Gastroesophageal sphincter (tissue), 3 donors: Measurements from ENCODE around the gene TCF7L1.

Experiments used
- CTCF ChIP-seq, 4 experiments: fragments of 200-600 bp in 2 of 4; fragments of 450-650 bp in 2 of 4; sonication (generic) in 1 of 4; IDR thresholded peaks; one replicate each; pipeline ENCODE4 v1.5.1; 2017 to 2019; ENCODE audit warnings: antibody characterized with exemption in 4 of 4, mild to moderate bottlenecking in 2 of 4, moderate library complexity in 2 of 4
- EP300 ChIP-seq: sonication (generic); formaldehyde crosslinking; IDR thresholded peaks from one replicate; pipeline ENCODE4 v1.6.1; 2017; ENCODE audit warnings: antibody characterized with exemption, mild to moderate bottlenecking
- POLR2A ChIP-seq, 2 donors: fragments of 450-650 bp; IDR thresholded peaks; one replicate each; pipeline ENCODE4 v1.6.1; 2017; ENCODE audit warnings: antibody characterized with exemption in 2 of 2, mild to moderate bottlenecking in 2 of 2, moderate library complexity in 1 of 2
- POLR2AphosphoS5 ChIP-seq: sonication (generic); formaldehyde crosslinking; IDR thresholded peaks from one replicate; pipeline ENCODE4 v1.6.1; 2017; ENCODE audit warnings: antibody characterized with exemption

GRCh38 chr2:85157345-85157744 lies 24.2 kb downstream of the TCF7L1 start:
- TF ChIP-seq POLR2A (IDR thresholded peaks at IDR 0.05) (no peak), CTCF (IDR thresholded peaks at IDR 0.05) (no peak), EP300 (no peak), POLR2AphosphoS5 (no peak)
